Activated T-cell treated with anti-CD3 and anti-CD28 coated beads, Interleukin-2, amount 50 U/mL, for 4 hours (primary cell): ENCODE results near the gene PPP2R5E. TPM values are rescaled to one million over a fixed set of nuclear protein-coding genes. Genes with fewer than 3 reads are reported as not detected.
"Not testable (repeated sequence)": the region's sequence is repeated elsewhere in the genome, so short reads cannot be mapped to it uniquely, and the experiment has no call there.

ENCODE experiments used
- ATAC-seq, 2 donors: fragments of 200-7000 bp; cut with Tn5 transposase; one replicate each; pipeline ENCODE4 v1.10.0; 2021
- DNase-seq: peaks from one replicate; pipeline ENCODE4 v3.0.0-alpha.2; 2020
- H3K27me3 Mint-ChIP-seq: one replicate; pipeline ENCODE4 v1.8.0; 2021; ENCODE audit warnings: low read depth, mixed read lengths
- H3K36me3 Mint-ChIP-seq: one replicate; pipeline ENCODE4 v1.8.0; 2022; ENCODE audit warnings: mixed read lengths; ENCODE audit not compliant: insufficient read depth
- H3K4me1 Mint-ChIP-seq: one replicate; pipeline ENCODE4 v1.8.0; 2021; ENCODE audit warnings: low read depth, mixed read lengths
- H3K4me3 Mint-ChIP-seq: one replicate; pipeline ENCODE4 v1.8.0; 2021; ENCODE audit warnings: mild to moderate bottlenecking, moderate library complexity, mixed read lengths
- H3K9me3 Mint-ChIP-seq: one replicate; pipeline ENCODE4 v1.8.0; 2021; ENCODE audit warnings: mixed read lengths
- total RNA-seq, 3 donors: library from RNA; stranded (reverse); gene quantifications; one replicate each; pipeline ENCODE4 v1.2.1, GENCODE V29; 2021

PPP2R5E gene
- total RNA-seq = 10 to 100 TPM; 49.3 to 51.1 (median 49.6) TPM

GRCh38 chr14:63543000-63543825 is at the start of gene PPP2R5E:
PPP2R5E (minus strand) TSS chr14:63543377; CDS start chr14:63539685, 3,692 bp downstream.
- peak; percentile 94 for DNase-seq
- H3K36me3 Mint-ChIP-seq = peaks cover 10% of the 10 kb centered on the region
- peaks cover 28% of the 10 kb centered on the region for H3K4me1 Mint-ChIP-seq
- no peaks in the 10 kb centered on the region for H3K27me3 Mint-ChIP-seq
- peak within 1 kb of the TSS; percentile 97 for H3K4me3 Mint-ChIP-seq
- no peaks in the 10 kb centered on the region for H3K9me3 Mint-ChIP-seq
- peak; percentile 96 for ATAC-seq

DNA sequence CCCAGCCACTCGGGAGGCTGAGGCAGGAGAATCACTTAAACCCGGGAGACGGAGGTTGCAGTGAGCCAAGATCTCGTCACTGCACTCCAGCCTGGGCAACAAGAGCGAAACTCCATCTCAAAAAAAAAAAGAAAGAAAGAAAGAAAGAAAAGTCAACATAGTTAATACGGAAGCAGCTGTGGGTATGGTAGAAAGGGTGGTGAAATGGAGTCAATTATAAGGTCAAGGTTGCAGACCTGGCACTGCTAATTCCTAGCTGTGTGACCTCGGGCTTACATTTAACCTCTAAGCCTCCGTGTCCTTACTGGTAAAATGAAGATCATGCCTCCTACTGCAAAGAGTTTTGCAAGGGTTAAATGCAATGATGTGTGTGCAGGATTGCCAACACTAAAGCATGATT is 39.9 kb upstream of the PPP2R5E start:
- H3K36me3 Mint-ChIP-seq, ATAC-seq, H3K4me1 Mint-ChIP-seq: not testable (repeated sequence)

GRCh38 chr14:63581491-63581890 is 38.3 kb upstream of the PPP2R5E start:
- no peaks in the 10 kb centered on the region for H3K4me1 Mint-ChIP-seq
- no peak for ATAC-seq
- no peaks in the 10 kb centered on the region for H3K36me3 Mint-ChIP-seq
- H3K4me3 Mint-ChIP-seq = no peak overlapping the region
- peaks cover 3% of the 10 kb centered on the region for H3K27me3 Mint-ChIP-seq
- no peak for DNase-seq
- H3K9me3 Mint-ChIP-seq = no peaks in the 10 kb centered on the region

More for the DNA sequence above, 39.9 kb upstream of the PPP2R5E start:
- not testable (repeated sequence) for H3K27me3 Mint-ChIP-seq, H3K4me3 Mint-ChIP-seq, DNase-seq, H3K9me3 Mint-ChIP-seq

- no peaks in the 10 kb centered on the region for H3K4me1 Mint-ChIP-seq
- no peak overlapping the region for H3K4me3 Mint-ChIP-seq
- H3K36me3 Mint-ChIP-seq = no peaks in the 10 kb centered on the region
- no peak for DNase-seq
- peaks cover 7% of the 10 kb centered on the region for H3K27me3 Mint-ChIP-seq
- no peak for ATAC-seq
- H3K9me3 Mint-ChIP-seq = no peaks in the 10 kb centered on the region
Observed at GRCh38 chr14:63578300-63578699, 35.1 kb upstream of the PPP2R5E start.

DNA sequence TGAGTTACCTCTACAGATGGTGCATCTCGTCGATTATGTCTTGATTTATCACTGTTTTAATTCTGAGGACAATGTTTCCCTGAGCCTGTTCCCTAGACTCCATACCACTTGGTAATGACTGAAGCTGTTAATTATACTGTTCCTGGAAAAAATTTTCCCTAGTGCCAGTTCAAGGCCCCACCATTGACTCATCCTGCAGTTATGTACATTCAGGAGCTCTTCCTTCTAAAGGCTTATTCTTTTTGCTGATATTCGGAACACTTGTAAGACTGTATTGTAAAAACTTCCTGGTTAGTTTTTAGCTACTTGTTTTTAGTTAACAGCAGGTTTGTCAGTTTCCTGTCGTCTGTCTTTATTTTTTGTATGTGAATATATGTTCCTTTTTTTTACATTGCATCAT is 30.4 kb upstream of the PPP2R5E start:
- H3K4me3 Mint-ChIP-seq = no peak overlapping the region

DNA sequence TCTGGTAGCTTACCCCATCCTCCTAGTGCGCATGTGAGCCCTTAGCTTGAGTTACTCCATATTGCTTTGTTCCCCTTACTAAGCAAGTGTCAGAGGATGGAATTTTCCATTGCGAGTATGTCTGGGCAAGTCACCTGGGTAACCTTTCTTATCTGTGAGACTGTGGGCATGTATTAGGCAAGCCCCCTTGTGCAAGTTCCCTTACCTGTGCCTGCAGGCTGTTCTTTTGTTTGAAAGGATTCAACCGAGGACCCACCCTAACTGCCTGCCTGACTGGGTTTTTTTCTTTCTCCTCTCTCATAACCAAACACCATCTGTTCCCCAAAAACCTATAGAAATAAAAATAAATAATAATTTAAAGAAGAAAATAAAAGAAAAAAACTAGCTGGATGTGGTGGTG is 22.3 kb upstream of the PPP2R5E start:
- no peaks in the 10 kb centered on the region for H3K4me1 Mint-ChIP-seq
- H3K27me3 Mint-ChIP-seq = peaks cover 16% of the 10 kb centered on the region
- ATAC-seq (no peak), DNase-seq (no peak)
- H3K36me3 Mint-ChIP-seq = no peaks in the 10 kb centered on the region
- no peaks in the 10 kb centered on the region for H3K9me3 Mint-ChIP-seq
- H3K4me3 Mint-ChIP-seq = no peak overlapping the region

More for the DNA sequence above, 30.4 kb upstream of the PPP2R5E start:
- H3K9me3 Mint-ChIP-seq = no peaks in the 10 kb centered on the region
- no peaks in the 10 kb centered on the region for H3K4me1 Mint-ChIP-seq
- H3K27me3 Mint-ChIP-seq = peaks cover 6% of the 10 kb centered on the region
- DNase-seq = no peak
- no peaks in the 10 kb centered on the region for H3K36me3 Mint-ChIP-seq
- ATAC-seq = no peak

DNA sequence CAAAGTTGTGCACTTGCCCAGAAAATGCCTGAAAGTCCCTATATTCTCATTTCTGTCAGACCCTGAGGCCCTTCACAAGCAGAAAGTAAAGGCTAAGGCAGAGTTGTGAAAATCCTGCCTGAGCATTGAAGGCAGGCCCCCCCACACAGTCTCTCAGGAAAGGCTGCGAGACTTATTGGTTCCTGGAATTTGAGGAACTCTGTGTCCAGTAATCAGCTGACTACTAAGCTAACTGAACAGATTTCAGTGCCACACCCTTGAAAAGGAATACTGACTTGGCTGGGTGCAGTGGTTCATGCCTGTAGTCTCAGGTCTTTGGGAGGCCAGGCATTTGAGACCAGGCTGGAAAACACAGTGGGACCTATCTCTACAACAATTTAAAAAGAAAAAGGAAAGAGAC is 21.1 kb upstream of the PPP2R5E start:
- Mint-ChIP-seq H3K4me3 (no peak overlapping the region), H3K9me3 (no peaks in the 10 kb centered on the region), H3K4me1 (no peaks in the 10 kb centered on the region), H3K36me3 (no peaks in the 10 kb centered on the region), H3K27me3 (peaks cover 16% of the 10 kb centered on the region)
- DNase-seq (no peak), ATAC-seq (no peak)

DNA sequence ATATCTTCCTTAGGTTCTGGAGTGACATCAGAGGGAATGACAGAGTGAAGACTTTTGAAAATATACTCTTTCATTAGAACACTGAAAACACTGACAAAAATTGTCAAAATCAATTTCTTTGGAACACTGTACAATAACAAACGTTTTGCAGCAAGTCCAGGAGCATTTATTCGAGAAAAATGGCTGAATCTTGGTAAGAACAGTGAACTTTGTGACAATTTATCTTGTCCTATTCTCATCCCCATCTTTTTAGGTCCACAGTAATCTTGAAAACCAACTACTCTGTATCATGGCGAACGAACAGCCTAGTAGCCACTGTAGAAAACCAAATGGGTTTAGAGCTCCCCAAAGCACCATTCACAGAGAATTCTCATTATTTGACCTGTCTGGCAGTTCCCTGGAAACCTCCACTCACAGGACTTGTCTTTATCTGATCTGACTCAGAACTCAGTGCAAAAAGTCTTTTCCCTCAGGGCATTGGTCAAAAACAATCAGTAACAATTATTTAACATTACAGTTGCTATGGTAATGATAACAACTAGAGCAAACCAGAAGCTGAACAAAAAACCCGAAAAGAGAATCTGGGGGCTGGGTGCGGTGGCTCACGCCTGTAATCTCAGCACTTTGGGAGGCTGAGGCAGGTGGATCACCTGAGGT is 20.3 kb upstream of the PPP2R5E start:
- Mint-ChIP-seq H3K9me3 (no peaks in the 10 kb centered on the region), H3K27me3 (peaks cover 16% of the 10 kb centered on the region)
- ATAC-seq = no peak

DNA sequence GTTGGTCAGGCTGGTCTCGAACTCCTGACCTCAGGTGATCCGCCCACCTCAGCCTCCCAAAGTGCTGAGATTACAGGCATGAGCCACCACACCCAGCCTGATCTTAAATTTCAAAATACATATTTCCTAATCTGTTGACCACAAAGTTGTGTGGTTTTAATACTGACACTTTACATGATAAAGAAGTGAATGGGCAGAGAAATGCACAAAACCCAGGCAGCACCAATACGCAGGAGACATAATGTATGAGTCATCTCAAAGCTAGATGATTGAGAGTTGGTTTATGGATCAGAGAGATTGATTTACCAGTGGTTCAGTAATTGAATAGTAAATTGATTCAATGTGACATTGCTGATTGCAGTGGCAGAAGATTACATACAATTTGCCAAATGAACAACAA is 19.2 kb upstream of the PPP2R5E start:
- Mint-ChIP-seq H3K36me3 (no peaks in the 10 kb centered on the region), H3K27me3 (peaks cover 18% of the 10 kb centered on the region), H3K4me3 (no peak overlapping the region), H3K9me3 (no peaks in the 10 kb centered on the region), H3K4me1 (no peaks in the 10 kb centered on the region)
- ATAC-seq (no peak), DNase-seq (no peak)

More for the DNA sequence above, 20.3 kb upstream of the PPP2R5E start:
- DNase-seq = no peak
- H3K36me3 Mint-ChIP-seq = no peaks in the 10 kb centered on the region
- no peaks in the 10 kb centered on the region for H3K4me1 Mint-ChIP-seq
- H3K4me3 Mint-ChIP-seq = no peak overlapping the region

DNA sequence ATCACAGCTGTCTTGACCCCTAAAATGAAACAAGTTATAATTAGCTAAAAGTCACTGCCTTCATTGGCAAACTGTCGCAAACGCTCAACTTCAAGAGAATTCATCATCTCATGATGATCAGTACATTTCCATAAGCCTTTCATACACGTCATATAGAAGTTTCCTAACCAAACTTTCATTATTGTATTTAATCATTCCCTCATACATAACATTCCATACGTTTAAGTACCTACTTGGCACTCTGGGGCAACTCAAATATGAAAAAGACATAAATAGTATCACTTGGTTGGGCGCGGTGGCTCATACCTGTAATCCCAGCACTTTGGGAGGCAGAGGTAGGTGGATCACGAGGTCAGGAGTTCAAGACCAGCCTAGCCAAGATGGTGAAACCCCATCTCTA is 12.4 kb upstream of the PPP2R5E start:
- Mint-ChIP-seq H3K27me3 (peaks cover 2% of the 10 kb centered on the region), H3K4me1 (peaks cover 6% of the 10 kb centered on the region), H3K4me3 (no peak overlapping the region), H3K9me3 (no peaks in the 10 kb centered on the region), H3K36me3 (no peaks in the 10 kb centered on the region)
- ATAC-seq = peak; percentile 41 to 51
- DNase-seq = no peak

DNA sequence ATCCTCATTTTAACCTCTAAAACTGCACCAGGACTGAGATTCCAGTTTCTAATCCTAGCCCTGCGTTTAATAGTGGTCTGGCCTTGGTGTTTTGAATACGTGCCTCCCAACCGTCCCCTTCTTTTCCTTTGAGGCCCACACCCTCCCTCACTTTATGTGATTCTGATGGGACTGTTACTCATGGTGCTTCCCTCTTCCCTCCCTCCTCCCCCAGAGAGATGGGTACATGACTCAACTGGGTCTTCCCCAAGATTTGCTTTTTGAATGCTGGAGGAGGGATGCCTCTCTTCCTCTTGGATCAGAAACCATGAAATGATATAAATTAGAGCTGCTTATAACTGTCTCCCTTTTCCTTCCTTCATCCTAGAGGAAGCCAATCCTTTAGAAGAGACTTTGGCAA is 8.2 kb upstream of the PPP2R5E start:
- ATAC-seq = peak in 1 of 2 donors; percentile 40
- no peak overlapping the region for H3K4me3 Mint-ChIP-seq
- no peaks in the 10 kb centered on the region for H3K27me3 Mint-ChIP-seq
- DNase-seq = no peak
- H3K4me1 Mint-ChIP-seq = peaks cover 6% of the 10 kb centered on the region
- H3K36me3 Mint-ChIP-seq = no peaks in the 10 kb centered on the region
- no peaks in the 10 kb centered on the region for H3K9me3 Mint-ChIP-seq

- Mint-ChIP-seq H3K9me3 (no peaks in the 10 kb centered on the region), H3K4me3 (no peak overlapping the region), H3K4me1 (peaks cover 14% of the 10 kb centered on the region), H3K27me3 (no peaks in the 10 kb centered on the region), H3K36me3 (no peaks in the 10 kb centered on the region)
- ATAC-seq (no peak), DNase-seq (no peak)
Observed at GRCh38 chr14:63547798-63548335, 4.7 kb upstream of the PPP2R5E start.

- no peaks in the 10 kb centered on the region for H3K9me3 Mint-ChIP-seq
- no peak overlapping the region for H3K4me3 Mint-ChIP-seq
- no peaks in the 10 kb centered on the region for H3K27me3 Mint-ChIP-seq
- ATAC-seq (no peak), DNase-seq (no peak)
- H3K36me3 Mint-ChIP-seq = peaks cover 2% of the 10 kb centered on the region
- peaks cover 23% of the 10 kb centered on the region for H3K4me1 Mint-ChIP-seq
Observed at GRCh38 chr14:63545431-63545830, 2.3 kb upstream of the PPP2R5E start.

- Mint-ChIP-seq H3K4me3 (peak overlapping the region; percentile 97), H3K4me1 (peaks cover 23% of the 10 kb centered on the region), H3K36me3 (peaks cover 2% of the 10 kb centered on the region), H3K9me3 (no peaks in the 10 kb centered on the region), H3K27me3 (no peaks in the 10 kb centered on the region)
- DNase-seq = no peak
- no peak for ATAC-seq
Observed at GRCh38 chr14:63544591-63545299, 1.6 kb upstream of the PPP2R5E start.
